OCI-LY7 (cell line): ENCODE data around the gene GPSM1. TPM values are rescaled to one million over a fixed set of nuclear protein-coding genes. Genes with fewer than 3 reads are reported as not detected.

ENCODE experiments used
- BruUV-seq: library from RNA; stranded (reverse); fragments of 400-500 nt; replicated peaks from 2 replicates; lab custom pipeline; 2021; lab: Mats Ljungman, UMichigan
- CTCF ChIA-PET: fragments of 300-600 bp; sonication (Branson Sonifier 250); formaldehyde crosslinking; loops from one replicate; lab custom pipeline; 2022; ENCODE audit warnings: antibody characterized with exemption; ENCODE audit not compliant: unreplicated experiment; lab: Charles Lee
- POLR2A ChIA-PET: fragments of 300-600 bp; sonication (Branson Sonifier 250); formaldehyde crosslinking; loops from one replicate; lab custom pipeline; 2022; ENCODE audit warnings: antibody characterized with exemption; lab: Charles Lee
- DNase-seq: peaks from one replicate; pipeline ENCODE4 v3.0.0-alpha.2; 2015; ENCODE audit warnings: low spot score
- H2AFZ ChIP-seq: fragments of 200-600 bp; sonication (generic), shearing (Covaris generic); 2 replicates; pipeline ENCODE4 v1.6.1; 2014; ENCODE audit warnings: mild to moderate bottlenecking, antibody characterized with exemption, low read length, moderate library complexity
- H3K27ac ChIP-seq: fragments of 200-600 bp; sonication (generic); 2 replicates; pipeline ENCODE4 v1.5.1; 2014; ENCODE audit warnings: mixed run types, low read depth, mild to moderate bottlenecking, moderate library complexity, low read length, inconsistent platforms; ENCODE audit not compliant: poor library complexity, severe bottlenecking
- H3K36me3 ChIP-seq: fragments of 200-600 bp; sonication (generic); 2 replicates; pipeline ENCODE4 v1.6.1; 2014; ENCODE audit warnings: mild to moderate bottlenecking, antibody characterized with exemption, low read length, moderate library complexity, mixed read lengths; ENCODE audit not compliant: insufficient read depth
- H3K4me1 ChIP-seq: fragments of 200-600 bp; sonication (generic); 2 replicates; pipeline ENCODE4 v1.5.1; 2014; ENCODE audit warnings: mild to moderate bottlenecking, low read length; ENCODE audit not compliant: insufficient read depth, poor library complexity, severe bottlenecking
- H3K4me2 ChIP-seq: fragments of 200-600 bp; sonication (generic); 2 replicates; pipeline ENCODE4 v1.6.1; 2014; ENCODE audit warnings: mild to moderate bottlenecking, low read length
- H3K4me3 ChIP-seq: fragments of 200-600 bp; sonication (generic); 2 replicates; pipeline ENCODE4 v1.5.1; 2014; ENCODE audit warnings: mild to moderate bottlenecking, low read depth, low read length; ENCODE audit not compliant: poor library complexity, severe bottlenecking
- H3K79me2 ChIP-seq: fragments of 200-600 bp; sonication (generic); 2 replicates; pipeline ENCODE4 v1.6.1; 2016; ENCODE audit warnings: low read depth, mild to moderate bottlenecking, low read length, moderate library complexity, mixed read lengths; ENCODE audit not compliant: insufficient read depth
- H3K9me2 ChIP-seq: fragments of 200-600 bp; sonication (generic); 2 replicates; pipeline ENCODE4 v1.6.1; 2016; ENCODE audit warnings: mild to moderate bottlenecking, low read length, mixed read lengths; ENCODE audit not compliant: insufficient read depth
- H3K9me3 ChIP-seq: fragments of 200-600 bp; sonication (generic); 2 replicates; pipeline ENCODE4 v1.6.1; 2014; ENCODE audit warnings: mild to moderate bottlenecking, mixed run types, low read length, mixed read lengths
- H4K20me1 ChIP-seq: fragments of 200-600 bp; sonication (generic); 2 replicates; pipeline ENCODE4 v1.6.1; 2014; ENCODE audit warnings: mild to moderate bottlenecking, antibody characterized with exemption, low read length, moderate library complexity, mixed read lengths; ENCODE audit not compliant: insufficient read depth
- CTCF ChIP-seq: fragments of 200-600 bp; sonication (generic); conservative IDR thresholded peaks from 2 replicates; pipeline ENCODE4 v1.5.1; 2014; ENCODE audit warnings: mild to moderate bottlenecking, antibody characterized with exemption, low read length, moderate library complexity, mixed read lengths
- EZH2phosphoT487 ChIP-seq: fragments of 200-600 bp; sonication (generic); IDR thresholded peaks from 2 replicates; pipeline ENCODE4 v1.6.1; 2018; ENCODE audit warnings: low read depth, borderline replicate concordance, mild to moderate bottlenecking, mixed run types, antibody characterized with exemption, low read length, moderate library complexity, mixed read lengths
- intact Hi-C: fragments of 100-400 bp; cut with micrococcal nuclease; formaldehyde crosslinking; loops from one replicate; pipeline ENCODE4 v1.10.0; 2022; ENCODE audit not compliant: unreplicated experiment
- total RNA-seq, 2 experiments: library from RNA; depleted of rRNA in 1 of 2; stranded (reverse); fragments of >200 nt in 1 of 2; shearing (Covaris generic) in 1 of 2; gene quantifications; 2 replicates each; pipeline ENCODE4 v1.2.3, GENCODE V29; 2014 to 2022

The GPSM1 gene
- total RNA-seq, 2 experiments from 2014 or later, result not detected

- Histone ChIP-seq H3K79me2 (no peaks in the 10 kb centered on the region), H4K20me1 (no peaks in the 10 kb centered on the region), H3K4me2 (no peak overlapping the region), H3K27ac (no peak overlapping the region), H3K9me3 (no peaks in the 10 kb centered on the region), H3K36me3 (peaks cover 92% of the 10 kb centered on the region), H3K4me1 (no peaks in the 10 kb centered on the region), H3K9me2 (no peaks in the 10 kb centered on the region), H3K4me3 (no peak overlapping the region), H2AFZ (no peak overlapping the region)
- ChIA-PET POLR2A (interaction anchor here (0.6 kb wide), 1 partner anchor 75 kb away, joined by 3 read pairs; no protein-coding TSS in a partner anchor), CTCF (no interaction called here)
- no peak for DNase-seq
- no peak for TF ChIP-seq EZH2phosphoT487
- no peak for TF ChIP-seq CTCF
- intact Hi-C loops, result no loop called here
- BruUV-seq, result no TSS peak
These were observed 58.7 kb downstream of the GPSM1 start for GRCh38 chr9:136386018-136386417.

- intact Hi-C loops, result no loop called here
- no TSS peak for BruUV-seq
- no peak for DNase-seq
- no peaks in the 10 kb centered on the region for H3K4me1 ChIP-seq
- ChIA-PET POLR2A (no interaction called here), CTCF (no interaction called here)
- no peak overlapping the region for H3K4me3 ChIP-seq
- no peak for TF ChIP-seq EZH2phosphoT487
- no peak for TF ChIP-seq CTCF
- no peaks in the 10 kb centered on the region for H4K20me1 ChIP-seq
- peaks cover 92% of the 10 kb centered on the region for H3K36me3 ChIP-seq
- H3K79me2 ChIP-seq, result no peaks in the 10 kb centered on the region
- H3K4me2 ChIP-seq, result no peak overlapping the region
- no peaks in the 10 kb centered on the region for H3K9me3 ChIP-seq
- no peaks in the 10 kb centered on the region for H3K9me2 ChIP-seq
- H3K27ac ChIP-seq, result no peak overlapping the region
- H2AFZ ChIP-seq, result no peak overlapping the region
These were observed 59.9 kb downstream of the GPSM1 start for GRCh38 chr9:136387217-136387616.

GRCh38 chr9:136389396-136389795, 62.1 kb downstream of the GPSM1 start:
- intact Hi-C loops, result no loop called here

More at GRCh38 chr9:136389396-136389795, 62.1 kb downstream of the GPSM1 start:
- Histone ChIP-seq H3K4me1 (no peaks in the 10 kb centered on the region), H3K9me2 (no peaks in the 10 kb centered on the region), H4K20me1 (no peaks in the 10 kb centered on the region), H2AFZ (no peak overlapping the region), H3K4me2 (no peak overlapping the region), H3K79me2 (no peaks in the 10 kb centered on the region), H3K4me3 (no peak overlapping the region), H3K36me3 (peaks cover 94% of the 10 kb centered on the region), H3K27ac (no peak overlapping the region), H3K9me3 (no peaks in the 10 kb centered on the region)
- POLR2A ChIA-PET, result interaction anchor here (0.7 kb wide), 1 partner anchor 9 kb away, joined by 3 read pairs; no protein-coding TSS in a partner anchor
- no TSS peak for BruUV-seq
- no peak for TF ChIP-seq EZH2phosphoT487
- no peak for TF ChIP-seq CTCF
- CTCF ChIA-PET, result no interaction called here
- no peak for DNase-seq
